ENCODE measurements around the gene MC1R. TPM values are rescaled to one million over a fixed set of nuclear protein-coding genes. Genes with fewer than 3 reads are reported as not detected.

Gene MC1R
- total RNA-seq, 5 donors from 2014 or later (not counting 1 experiment from before 2014, with no cell fraction given) = 11.7 to 13.7 (median 12.9) TPM

- DNase-seq = no peak
- Mint-ChIP-seq H3K27me3 (no peaks in the 10 kb centered on the region), H3K9me3 (no peaks in the 10 kb centered on the region), H3K27ac (no peak overlapping the region), H3K4me3 (no peak overlapping the region), H3K4me1 (peaks cover 0 to 2% (median 1%) of the 10 kb centered on the region in 3 donors), H3K36me3 (peaks cover 35% of the 10 kb centered on the region)
- Histone ChIP-seq H3K4me1 (ENCODE audit: control insufficient read depth in 1 of 2, extremely low read depth in 1 of 2, insufficient read depth in 2 of 2, low read length in 2 of 2) (no peaks in the 10 kb centered on the region), H3K36me3 (ENCODE audit: control insufficient read depth in 2 of 2, extremely low read depth in 1 of 2, insufficient read depth in 1 of 2, low read length in 1 of 2) (peaks cover 19 to 88% of the 10 kb centered on the region in 2 donors), H3K4me3 (ENCODE audit: control insufficient read depth in 1 of 2, extremely low read depth in 1 of 2, low read length in 1 of 2) (no peak overlapping the region), H3K27me3 (replicated peaks in 1 of 2; ENCODE audit: control insufficient read depth in 2 of 2, extremely low read depth in 1 of 2, insufficient read depth in 2 of 2, low read length in 1 of 2) (no peaks in the 10 kb centered on the region), H3K9me3 (no peaks in the 10 kb centered on the region), H3K27ac (ENCODE audit: low read length) (no peak overlapping the region)
- no peak for ATAC-seq (replicated peaks in 1 of 4)
- ChIA-PET POLR2A (no interaction called here), CTCF (no interaction called here)
- 98% methylated on average over 22 of the region's 26 CpGs for WGBS (ENCODE audit: insufficient coverage)
Observed at GRCh38 chr16:89895482-89896250, 23.0 kb upstream of the MC1R start.

GRCh38 chr16:89897204-89897603 lies 21.5 kb upstream of the MC1R start:
- H3K27ac Mint-ChIP-seq = no peak overlapping the region

GRCh38 chr16:89898201-89898967 lies 20.3 kb upstream of the MC1R start:
- peak overlapping the region in 1 of 3 donors; percentile 20 for H3K4me3 Mint-ChIP-seq
- DNase-seq = no peak
- peaks cover 22 to 68% of the 10 kb centered on the region in 2 donors for H3K36me3 ChIP-seq (ENCODE audit: control insufficient read depth in 2 of 2, extremely low read depth in 1 of 2, insufficient read depth in 1 of 2, low read length in 1 of 2)
- WGBS (ENCODE audit: insufficient coverage) = 95% methylated on average over 35 of the region's 36 CpGs
- no peaks in the 10 kb centered on the region for H3K4me1 Mint-ChIP-seq
- ChIA-PET CTCF (no interaction called here), POLR2A (interaction anchor here in 1 of 2 donors (0.6 kb wide), 1 partner anchor 137 kb away, joined by 5 read pairs; no protein-coding TSS in a partner anchor)
- no peaks in the 10 kb centered on the region for H3K4me1 ChIP-seq (ENCODE audit: control insufficient read depth in 1 of 2, extremely low read depth in 1 of 2, insufficient read depth in 2 of 2, low read length in 2 of 2)
- peaks cover 34% of the 10 kb centered on the region for H3K36me3 Mint-ChIP-seq
- no peak for ATAC-seq (replicated peaks in 1 of 4)
- no peak overlapping the region for H3K27ac ChIP-seq (ENCODE audit: low read length)
- H3K27ac Mint-ChIP-seq = no peak overlapping the region
- H3K27me3 Mint-ChIP-seq = no peaks in the 10 kb centered on the region
- H3K4me3 ChIP-seq (ENCODE audit: control insufficient read depth in 1 of 2, extremely low read depth in 1 of 2, low read length in 1 of 2) = no peak overlapping the region
- no peaks in the 10 kb centered on the region for H3K27me3 ChIP-seq (replicated peaks in 1 of 2; ENCODE audit: control insufficient read depth in 2 of 2, extremely low read depth in 1 of 2, insufficient read depth in 2 of 2, low read length in 1 of 2)
- H3K9me3 Mint-ChIP-seq = no peaks in the 10 kb centered on the region
- H3K9me3 ChIP-seq = no peaks in the 10 kb centered on the region

More at GRCh38 chr16:89897204-89897603, 21.5 kb upstream of the MC1R start:
- Histone ChIP-seq H3K27ac (ENCODE audit: low read length) (no peak overlapping the region), H3K4me1 (ENCODE audit: control insufficient read depth in 1 of 2, extremely low read depth in 1 of 2, insufficient read depth in 2 of 2, low read length in 2 of 2) (no peaks in the 10 kb centered on the region), H3K36me3 (ENCODE audit: control insufficient read depth in 2 of 2, extremely low read depth in 1 of 2, insufficient read depth in 1 of 2, low read length in 1 of 2) (peaks cover 22 to 80% of the 10 kb centered on the region in 2 donors), H3K4me3 (ENCODE audit: control insufficient read depth in 1 of 2, extremely low read depth in 1 of 2, low read length in 1 of 2) (no peak overlapping the region), H3K9me3 (no peaks in the 10 kb centered on the region), H3K27me3 (replicated peaks in 1 of 2; ENCODE audit: control insufficient read depth in 2 of 2, extremely low read depth in 1 of 2, insufficient read depth in 2 of 2, low read length in 1 of 2) (no peaks in the 10 kb centered on the region)
- H3K27me3 Mint-ChIP-seq = no peaks in the 10 kb centered on the region
- POLR2A ChIA-PET = no interaction called here
- no peaks in the 10 kb centered on the region for H3K9me3 Mint-ChIP-seq
- no peak for DNase-seq
- no peak for ATAC-seq (replicated peaks in 1 of 4)
- CTCF ChIA-PET = no interaction called here
- H3K36me3 Mint-ChIP-seq = peaks cover 34% of the 10 kb centered on the region
- WGBS (ENCODE audit: insufficient coverage) = 97% methylated on average over 6 of the region's 11 CpGs
- no peaks in the 10 kb centered on the region for H3K4me1 Mint-ChIP-seq
- no peak overlapping the region for H3K4me3 Mint-ChIP-seq

- CTCF ChIA-PET = no interaction called here
- H3K4me3 Mint-ChIP-seq = no peak overlapping the region
- H3K27ac Mint-ChIP-seq = no peak overlapping the region
- H3K4me1 ChIP-seq (ENCODE audit: control insufficient read depth in 1 of 2, extremely low read depth in 1 of 2, insufficient read depth in 2 of 2, low read length in 2 of 2) = no peaks in the 10 kb centered on the region
- POLR2A ChIA-PET = no interaction called here
- no peak overlapping the region for H3K4me3 ChIP-seq (ENCODE audit: control insufficient read depth in 1 of 2, extremely low read depth in 1 of 2, low read length in 1 of 2)
- H3K27ac ChIP-seq (ENCODE audit: low read length) = no peak overlapping the region
- DNase-seq (no peak), ATAC-seq (replicated peaks in 1 of 4) (no peak)
- peaks cover 20 to 62% of the 10 kb centered on the region in 2 donors for H3K36me3 ChIP-seq (ENCODE audit: control insufficient read depth in 2 of 2, extremely low read depth in 1 of 2, insufficient read depth in 1 of 2, low read length in 1 of 2)
- H3K9me3 Mint-ChIP-seq = no peaks in the 10 kb centered on the region
- H3K9me3 ChIP-seq = no peaks in the 10 kb centered on the region
- H3K27me3 Mint-ChIP-seq = no peaks in the 10 kb centered on the region
- no peaks in the 10 kb centered on the region for H3K27me3 ChIP-seq (replicated peaks in 1 of 2; ENCODE audit: control insufficient read depth in 2 of 2, extremely low read depth in 1 of 2, insufficient read depth in 2 of 2, low read length in 1 of 2)
- peaks cover 34% of the 10 kb centered on the region for H3K36me3 Mint-ChIP-seq
- 67% methylated on average over 14 of the region's 20 CpGs for WGBS (ENCODE audit: insufficient coverage)
- H3K4me1 Mint-ChIP-seq = no peaks in the 10 kb centered on the region
Observed at GRCh38 chr16:89899879-89900481, 18.7 kb upstream of the MC1R start.

GRCh38 chr16:89900885-89901284 lies 17.8 kb upstream of the MC1R start:
- H3K27me3 Mint-ChIP-seq = no peaks in the 10 kb centered on the region
- H3K36me3 Mint-ChIP-seq = peaks cover 39% of the 10 kb centered on the region
- no peak for ATAC-seq (replicated peaks in 1 of 4)
- no peaks in the 10 kb centered on the region for H3K4me1 Mint-ChIP-seq
- no peaks in the 10 kb centered on the region for H3K27me3 ChIP-seq (replicated peaks in 1 of 2; ENCODE audit: control insufficient read depth in 2 of 2, extremely low read depth in 1 of 2, insufficient read depth in 2 of 2, low read length in 1 of 2)
- ChIA-PET CTCF (no interaction called here), POLR2A (no interaction called here)
- H3K27ac Mint-ChIP-seq = no peak overlapping the region
- no peak overlapping the region for H3K4me3 Mint-ChIP-seq
- peaks cover 21 to 62% of the 10 kb centered on the region in 2 donors for H3K36me3 ChIP-seq (ENCODE audit: control insufficient read depth in 2 of 2, extremely low read depth in 1 of 2, insufficient read depth in 1 of 2, low read length in 1 of 2)
- 98% methylated on average over 14 of the region's 17 CpGs for WGBS (ENCODE audit: insufficient coverage)
- no peaks in the 10 kb centered on the region for H3K4me1 ChIP-seq (ENCODE audit: control insufficient read depth in 1 of 2, extremely low read depth in 1 of 2, insufficient read depth in 2 of 2, low read length in 2 of 2)
- no peaks in the 10 kb centered on the region for H3K9me3 ChIP-seq
- no peak for DNase-seq
- no peak overlapping the region for H3K4me3 ChIP-seq (ENCODE audit: control insufficient read depth in 1 of 2, extremely low read depth in 1 of 2, low read length in 1 of 2)
- H3K27ac ChIP-seq (ENCODE audit: low read length) = no peak overlapping the region
- H3K9me3 Mint-ChIP-seq = no peaks in the 10 kb centered on the region

- H3K4me3 Mint-ChIP-seq = no peak overlapping the region
- H3K27ac Mint-ChIP-seq = no peak overlapping the region
- DNase-seq (no peak), ATAC-seq (replicated peaks in 1 of 4) (no peak)
- H3K4me3 ChIP-seq (ENCODE audit: control insufficient read depth in 1 of 2, extremely low read depth in 1 of 2, low read length in 1 of 2) = no peak overlapping the region
- POLR2A ChIA-PET = no interaction called here
- peaks cover 37% of the 10 kb centered on the region for H3K36me3 Mint-ChIP-seq
- 98% methylated on average over 10 of the region's 11 CpGs for WGBS (ENCODE audit: insufficient coverage)
- peaks cover 0 to 8% of the 10 kb centered on the region in 2 experiments for H3K4me1 ChIP-seq (ENCODE audit: control insufficient read depth in 1 of 2, extremely low read depth in 1 of 2, insufficient read depth in 2 of 2, low read length in 2 of 2)
- H3K9me3 Mint-ChIP-seq = no peaks in the 10 kb centered on the region
- H3K9me3 ChIP-seq = no peaks in the 10 kb centered on the region
- H3K27me3 ChIP-seq (replicated peaks in 1 of 2; ENCODE audit: control insufficient read depth in 2 of 2, extremely low read depth in 1 of 2, insufficient read depth in 2 of 2, low read length in 1 of 2) = no peaks in the 10 kb centered on the region
- H3K4me1 Mint-ChIP-seq = no peaks in the 10 kb centered on the region
- CTCF ChIA-PET = no interaction called here
- no peak overlapping the region for H3K27ac ChIP-seq (ENCODE audit: low read length)
- H3K27me3 Mint-ChIP-seq = no peaks in the 10 kb centered on the region
- H3K36me3 ChIP-seq (ENCODE audit: control insufficient read depth in 2 of 2, extremely low read depth in 1 of 2, insufficient read depth in 1 of 2, low read length in 1 of 2) = peaks cover 20 to 59% of the 10 kb centered on the region in 2 donors
Observed at GRCh38 chr16:89902980-89903379, 15.7 kb upstream of the MC1R start.
